Osteoblast (primary cell): ENCODE data around the gene CAMTA1. TPM values are rescaled to one million over a fixed set of nuclear protein-coding genes. Genes with fewer than 3 reads are reported as not detected.
A peak's percentile ranks its signal among the peaks of the same experiment; 100 is the strongest.

ENCODE experiments used
- DNase-seq: peaks from one replicate; pipeline ENCODE4 v3.0.0; 2011; ENCODE audit warnings: low spot score, mixed read lengths; ENCODE audit not compliant: insufficient read length; ENCODE audit errors: missing footprints
- H2AFZ ChIP-seq: 2 replicates; pipeline ENCODE4 v1.6.0; 2011; ENCODE audit warnings: mild to moderate bottlenecking, low read length
- H3K27ac ChIP-seq: 2 replicates; pipeline ENCODE4 v1.5.1; 2011; ENCODE audit warnings: mild to moderate bottlenecking, low read depth, low read length, moderate library complexity
- H3K27me3 ChIP-seq: 2 replicates; pipeline ENCODE4 v1.6.0; 2012; ENCODE audit warnings: mild to moderate bottlenecking, control low read depth, inconsistent platforms, low read length, moderate library complexity; ENCODE audit not compliant: insufficient read depth
- H3K36me3 ChIP-seq: 2 replicates; pipeline ENCODE4 v1.5.1; 2011; ENCODE audit warnings: mild to moderate bottlenecking, low read length, control low read depth, moderate library complexity; ENCODE audit not compliant: insufficient read depth
- H3K4me1 ChIP-seq: 2 replicates; pipeline ENCODE4 v1.5.1; 2011; ENCODE audit warnings: mild to moderate bottlenecking, low read length, control low read depth, moderate library complexity; ENCODE audit not compliant: insufficient read depth
- H3K4me2 ChIP-seq: 2 replicates; pipeline ENCODE4 v1.6.0; 2011; ENCODE audit warnings: mild to moderate bottlenecking, low read length; ENCODE audit not compliant: insufficient read depth
- H3K4me3 ChIP-seq: fragments of 200-600 bp; sonication (generic); 3 replicates; pipeline ENCODE4 v1.5.1; 2012; ENCODE audit warnings: mild to moderate bottlenecking, low read length, inconsistent platforms; ENCODE audit not compliant: insufficient read depth
- H3K79me2 ChIP-seq: 2 replicates; pipeline ENCODE4 v1.6.0; 2012; ENCODE audit warnings: mild to moderate bottlenecking, low read length, control low read depth, inconsistent platforms; ENCODE audit not compliant: insufficient read depth
- H3K9me3 ChIP-seq: 2 replicates; pipeline ENCODE4 v1.5.1; 2011; ENCODE audit warnings: low read depth, low read length, control low read depth
- H4K20me1 ChIP-seq: 2 replicates; pipeline ENCODE4 v1.6.0; 2012; ENCODE audit warnings: mild to moderate bottlenecking, low read length, control low read depth; ENCODE audit not compliant: insufficient read depth
- CTCF ChIP-seq: IDR thresholded peaks from 2 replicates; pipeline ENCODE4 v1.5.1; 2011; ENCODE audit warnings: mild to moderate bottlenecking, low read depth, low read length, moderate library complexity; ENCODE audit errors: extremely low read depth
- total RNA-seq: library from RNA; depleted of rRNA; stranded (reverse); fragments of >200 nt; gene quantifications from 2 replicates; pipeline ENCODE4 v1.2.3, GENCODE V29; 2012

CAMTA1 gene
- total RNA-seq, 1 donor = 47.4 TPM

GRCh38 chr1:7667159-7667558 is 881.9 kb downstream of the CAMTA1 start:
- Histone ChIP-seq H3K4me1 (no peaks in the 10 kb centered on the region), H4K20me1 (no peaks in the 10 kb centered on the region), H3K36me3 (no peaks in the 10 kb centered on the region), H3K27ac (no peak overlapping the region), H2AFZ (no peak overlapping the region), H3K27me3 (peaks cover 3% of the 10 kb centered on the region), H3K4me3 (no peak overlapping the region), H3K9me3 (no peaks in the 10 kb centered on the region), H3K79me2 (no peaks in the 10 kb centered on the region), H3K4me2 (no peak overlapping the region)
- no peak for TF ChIP-seq CTCF
- no peak for DNase-seq

GRCh38 chr1:7667625-7668218 is 882.5 kb downstream of the CAMTA1 start:
- Histone ChIP-seq H3K4me2 (no peak overlapping the region), H3K4me1 (no peaks in the 10 kb centered on the region), H3K27me3 (peaks cover 4% of the 10 kb centered on the region), H4K20me1 (no peaks in the 10 kb centered on the region), H2AFZ (peak overlapping the region; percentile 77), H3K4me3 (no peak overlapping the region), H3K36me3 (no peaks in the 10 kb centered on the region), H3K27ac (no peak overlapping the region), H3K79me2 (no peaks in the 10 kb centered on the region), H3K9me3 (no peaks in the 10 kb centered on the region)
- peak; percentile 99 for DNase-seq
- peak; percentile 98 for TF ChIP-seq CTCF

GRCh38 chr1:7669559-7670311 is 884.5 kb downstream of the CAMTA1 start:
- Histone ChIP-seq H4K20me1 (no peaks in the 10 kb centered on the region), H3K4me3 (no peak overlapping the region), H3K4me2 (no peak overlapping the region), H3K9me3 (no peaks in the 10 kb centered on the region), H3K4me1 (no peaks in the 10 kb centered on the region), H3K79me2 (no peaks in the 10 kb centered on the region), H2AFZ (no peak overlapping the region), H3K27me3 (peaks cover 7% of the 10 kb centered on the region), H3K27ac (no peak overlapping the region), H3K36me3 (no peaks in the 10 kb centered on the region)
- peak; percentile 72 for TF ChIP-seq CTCF
- peak; percentile 96 for DNase-seq

GRCh38 chr1:7670334-7671145 is 885.3 kb downstream of the CAMTA1 start:
- Histone ChIP-seq H3K9me3 (no peaks in the 10 kb centered on the region), H3K4me3 (no peak overlapping the region), H3K79me2 (no peaks in the 10 kb centered on the region), H4K20me1 (no peaks in the 10 kb centered on the region), H3K4me2 (no peak overlapping the region), H3K36me3 (no peaks in the 10 kb centered on the region), H2AFZ (no peak overlapping the region), H3K27me3 (peaks cover 9% of the 10 kb centered on the region), H3K4me1 (no peaks in the 10 kb centered on the region), H3K27ac (no peak overlapping the region)
- no peak for TF ChIP-seq CTCF
- DNase-seq = peak; percentile 93
